ENCODE data around the gene P2RX5.
A peak's percentile ranks its signal among the peaks of the same experiment; 100 is the strongest.

P2RX5 gene

DNA sequence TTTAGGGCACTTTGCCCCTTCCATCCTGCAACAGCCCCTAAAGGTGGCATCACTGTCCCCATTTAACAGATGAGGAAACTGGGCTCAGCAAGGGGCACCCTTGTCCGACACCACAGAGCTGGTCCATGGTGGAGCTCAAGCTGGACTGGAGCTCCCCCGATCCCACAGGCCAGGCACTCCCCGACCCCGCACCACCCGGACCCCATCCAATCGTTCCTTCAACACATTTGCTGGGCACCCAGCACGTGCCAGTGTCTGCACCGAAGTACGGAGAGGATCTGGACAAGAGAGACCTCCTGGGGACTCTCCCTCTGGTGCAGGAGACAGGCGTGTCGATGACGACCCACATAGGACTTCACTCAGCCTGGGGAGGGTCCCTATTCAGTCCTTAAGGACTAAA lies 13.9 kb downstream of the P2RX5 start:
- DNase-seq (ENCODE audit: insufficient read length, low spot score), result no peak
- no peak for FAIRE-seq

DNA sequence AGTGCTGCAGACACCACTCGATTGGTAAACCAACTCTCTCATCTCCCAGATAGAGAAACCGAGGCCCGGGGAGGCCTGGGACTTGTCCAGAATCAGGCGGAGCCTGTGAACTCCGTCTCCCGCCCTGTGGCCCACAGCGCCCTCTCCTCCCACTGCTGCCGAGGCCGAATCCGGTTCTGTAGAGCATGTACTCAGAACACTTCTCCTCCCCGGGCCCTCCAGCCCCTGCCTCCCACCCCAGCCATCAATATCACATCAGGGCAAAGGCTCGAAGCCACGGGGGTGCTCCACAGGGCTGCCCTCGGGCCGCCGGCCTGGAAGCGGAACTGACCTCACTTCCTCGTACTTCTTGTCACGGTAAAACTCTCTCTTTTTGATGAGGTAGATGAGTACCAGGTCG lies 14.4 kb downstream of the P2RX5 start:
- no peak for FAIRE-seq
- no peak for DNase-seq (ENCODE audit: insufficient read length, low spot score)

DNA sequence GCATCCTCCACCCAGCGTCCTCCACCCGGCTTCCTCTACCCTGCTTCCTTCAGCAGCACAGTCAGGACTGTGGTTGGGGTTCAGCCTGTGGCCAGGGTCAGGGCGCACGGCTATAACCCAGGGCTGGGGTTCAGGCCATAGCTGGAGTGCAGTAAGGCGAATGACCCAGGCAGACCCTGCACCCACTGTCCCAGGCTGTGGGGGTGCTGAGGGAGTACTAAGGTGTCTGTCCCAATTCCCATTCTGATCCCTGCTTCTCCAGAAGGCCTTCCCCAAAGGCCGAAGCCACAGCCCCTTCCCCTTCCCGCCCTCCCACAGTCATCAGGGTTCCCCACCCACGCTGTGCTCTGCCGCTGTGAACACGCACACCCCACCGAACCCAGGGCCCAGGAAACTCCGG lies 14.9 kb downstream of the P2RX5 start:
- no peak for DNase-seq (ENCODE audit: insufficient read length, low spot score)
- no peak for FAIRE-seq

DNA sequence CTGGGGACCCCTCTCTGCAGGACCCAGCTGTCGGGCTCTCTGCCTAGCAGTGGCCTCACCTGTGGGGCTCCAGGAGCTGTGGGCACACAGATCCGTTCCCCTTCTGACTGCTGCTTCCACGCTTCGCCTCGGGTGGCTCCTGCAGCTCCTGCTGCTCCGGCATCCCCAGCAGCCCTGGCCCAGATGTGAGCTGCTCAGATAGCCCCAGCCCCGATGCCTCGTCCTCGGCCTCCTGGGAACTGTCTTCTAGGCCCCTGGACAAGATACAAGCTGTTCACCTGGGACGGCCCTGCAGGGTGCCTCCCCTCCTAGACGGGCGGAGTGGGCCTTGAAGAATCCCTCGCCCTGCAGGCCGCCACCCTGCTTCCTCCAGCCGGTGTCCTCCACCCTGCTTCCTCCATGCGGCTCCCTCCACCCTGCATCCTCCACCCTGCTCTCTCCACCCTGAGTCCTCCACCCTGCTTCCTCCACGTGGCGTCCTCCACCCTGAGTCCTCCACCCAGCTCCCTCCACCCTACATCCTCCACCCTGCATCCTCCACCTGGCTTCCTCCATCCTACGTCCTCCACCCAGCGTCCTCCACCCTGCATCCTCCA lies 16.3 kb downstream of the P2RX5 start:
- DNase-seq (ENCODE audit: insufficient read length, low spot score) (no peak), FAIRE-seq (no peak)

DNA sequence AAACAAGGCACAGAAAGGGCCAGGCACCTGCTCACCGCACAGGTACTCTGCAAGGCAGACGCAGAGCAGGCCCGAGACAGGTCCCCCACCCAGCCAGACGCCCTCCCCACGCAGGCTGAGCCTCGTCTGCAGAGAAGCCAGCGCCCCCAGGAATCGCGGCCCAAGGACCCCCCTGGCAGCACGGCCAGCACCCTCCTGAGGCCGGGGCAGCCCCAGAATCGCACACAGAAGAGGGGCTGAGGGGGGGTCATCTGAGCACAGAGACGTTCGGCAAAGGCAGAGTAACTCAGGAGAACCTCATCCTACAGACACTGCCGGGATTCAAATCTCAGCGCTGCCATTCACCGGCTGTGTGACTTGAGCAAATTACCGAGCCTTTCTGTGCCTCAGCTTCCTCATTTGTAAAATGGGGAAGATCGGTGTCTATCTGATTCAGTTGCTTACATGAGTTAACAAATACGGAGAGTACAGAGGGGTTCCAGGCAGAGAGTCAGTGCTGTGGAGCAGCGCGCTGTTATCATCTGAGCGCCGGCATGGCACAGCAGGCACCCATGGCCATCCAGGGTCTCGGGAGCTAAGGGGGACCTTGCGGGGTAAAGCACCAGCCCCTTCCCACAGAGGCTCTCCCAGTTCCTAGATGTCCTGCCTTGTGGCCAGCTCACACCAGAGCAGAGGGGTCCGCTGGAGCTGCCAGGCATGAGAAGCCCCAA lies 17.0 kb downstream of the P2RX5 start:
- DNase-seq (ENCODE audit: insufficient read length, low spot score), result no peak
- no peak for FAIRE-seq

DNA sequence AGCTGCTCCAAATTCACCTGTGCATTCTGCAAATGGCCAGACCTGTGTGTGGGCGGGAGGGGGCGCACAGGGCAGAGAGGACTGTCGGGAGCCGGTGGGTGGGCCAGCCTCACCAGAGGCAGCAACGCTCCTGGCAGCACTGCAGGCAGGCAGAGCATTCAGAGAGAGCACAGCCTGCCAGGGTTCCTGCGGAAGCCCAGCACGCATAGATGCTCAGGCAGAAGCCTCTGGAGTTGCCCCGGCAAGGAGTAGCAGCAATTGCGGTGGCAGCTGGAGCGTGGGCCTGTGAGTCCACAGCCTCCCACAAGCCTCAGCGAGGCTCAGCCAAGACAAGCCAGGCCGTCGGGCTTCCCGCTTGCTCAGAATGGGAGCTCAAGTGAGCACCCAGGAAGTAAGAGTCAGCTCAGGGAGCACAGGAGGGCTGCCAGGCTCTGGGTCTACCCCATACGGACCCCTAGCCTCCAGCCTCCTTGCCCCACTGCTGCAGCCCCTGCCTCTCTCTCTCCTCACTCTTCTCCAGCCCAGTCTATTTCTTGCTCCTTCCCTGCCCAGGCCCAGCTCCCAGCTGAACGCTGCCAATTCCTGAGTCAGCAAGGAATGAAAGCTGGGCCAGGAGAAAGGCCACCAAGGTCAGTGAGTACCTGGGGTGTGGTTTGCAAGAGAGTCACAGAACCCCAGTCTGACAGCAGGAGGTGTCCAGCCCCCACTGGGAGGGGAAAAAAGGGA lies 17.7 kb downstream of the P2RX5 start:
- FAIRE-seq (no peak), DNase-seq (ENCODE audit: insufficient read length, low spot score) (no peak)

DNA sequence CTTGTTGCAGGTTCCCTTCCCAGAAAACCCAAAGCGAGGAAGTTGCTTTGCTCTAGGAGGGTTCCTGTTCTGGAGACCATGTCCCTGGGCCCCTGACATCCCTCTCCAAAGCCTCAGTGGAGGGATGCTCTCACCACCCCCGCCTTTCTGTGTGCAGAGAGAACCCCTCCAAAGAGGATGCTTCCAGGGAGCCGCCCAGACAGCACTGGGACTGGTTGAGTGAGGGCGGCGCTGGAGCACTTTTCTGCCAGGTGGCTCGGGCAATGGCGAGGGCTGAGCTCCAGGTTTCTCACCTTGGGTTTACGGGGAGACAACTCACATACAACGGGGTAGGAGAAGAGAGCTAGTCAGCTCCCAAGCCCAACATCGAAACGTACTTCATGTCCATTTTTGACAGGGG lies 20.1 kb downstream of the P2RX5 start:
- DNase-seq (ENCODE audit: insufficient read length, low spot score) (no peak), FAIRE-seq (no peak)

DNA sequence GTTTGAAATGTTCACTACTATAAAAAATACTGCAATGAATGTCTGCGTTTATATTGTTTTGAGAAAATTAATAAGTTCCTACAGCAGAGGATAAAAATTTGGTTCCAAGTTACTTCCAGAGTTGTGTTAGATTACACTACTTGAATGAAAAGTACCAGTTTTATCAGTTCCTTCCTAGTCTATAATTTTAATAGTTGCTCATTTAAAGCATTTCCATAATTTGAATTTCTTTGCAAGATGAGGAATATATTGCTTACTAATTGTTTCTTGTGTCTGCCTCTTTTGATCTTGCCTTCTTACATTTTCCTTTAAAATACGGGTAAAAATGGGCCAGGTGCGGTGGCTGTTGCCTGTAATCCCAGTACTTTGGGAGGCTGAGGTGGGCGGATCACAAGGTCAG lies 23.4 kb downstream of the P2RX5 start:
- no peak for FAIRE-seq
- no peak for DNase-seq (ENCODE audit: insufficient read length, low spot score)

DNA sequence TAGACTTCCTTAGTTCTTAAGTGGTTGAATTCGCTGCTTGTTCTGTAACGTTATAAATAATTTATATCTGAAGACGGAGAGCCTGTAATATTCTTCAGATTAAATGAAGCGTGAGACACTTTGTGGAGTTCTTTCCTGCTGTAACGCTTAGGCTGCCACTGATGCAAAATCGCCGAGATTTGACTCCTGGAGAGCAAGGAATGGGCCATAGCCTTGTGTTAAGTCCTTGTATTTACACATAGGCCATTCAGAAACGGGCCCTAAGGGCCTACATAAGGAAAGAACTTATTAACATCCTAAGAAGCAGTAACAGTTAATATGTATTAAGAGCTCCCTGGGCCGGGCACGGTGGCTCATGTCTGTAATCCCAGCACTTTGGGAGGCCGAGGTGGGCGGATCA lies 26.4 kb downstream of the P2RX5 start:
- no peak for FAIRE-seq
- DNase-seq (ENCODE audit: insufficient read length, low spot score), result no peak

DNA sequence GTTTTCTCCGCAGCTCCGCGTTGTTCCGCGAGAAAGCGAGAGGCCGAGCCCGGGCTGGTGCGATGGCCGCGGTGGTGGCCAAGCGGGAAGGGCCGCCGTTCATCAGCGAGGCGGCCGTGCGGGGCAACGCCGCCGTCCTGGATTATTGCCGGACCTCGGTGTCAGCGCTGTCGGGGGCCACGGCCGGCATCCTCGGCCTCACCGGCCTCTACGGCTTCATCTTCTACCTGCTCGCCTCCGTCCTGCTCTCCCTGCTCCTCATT lies 26.9 kb downstream of the P2RX5 start:
- FAIRE-seq, result no peak

DNA sequence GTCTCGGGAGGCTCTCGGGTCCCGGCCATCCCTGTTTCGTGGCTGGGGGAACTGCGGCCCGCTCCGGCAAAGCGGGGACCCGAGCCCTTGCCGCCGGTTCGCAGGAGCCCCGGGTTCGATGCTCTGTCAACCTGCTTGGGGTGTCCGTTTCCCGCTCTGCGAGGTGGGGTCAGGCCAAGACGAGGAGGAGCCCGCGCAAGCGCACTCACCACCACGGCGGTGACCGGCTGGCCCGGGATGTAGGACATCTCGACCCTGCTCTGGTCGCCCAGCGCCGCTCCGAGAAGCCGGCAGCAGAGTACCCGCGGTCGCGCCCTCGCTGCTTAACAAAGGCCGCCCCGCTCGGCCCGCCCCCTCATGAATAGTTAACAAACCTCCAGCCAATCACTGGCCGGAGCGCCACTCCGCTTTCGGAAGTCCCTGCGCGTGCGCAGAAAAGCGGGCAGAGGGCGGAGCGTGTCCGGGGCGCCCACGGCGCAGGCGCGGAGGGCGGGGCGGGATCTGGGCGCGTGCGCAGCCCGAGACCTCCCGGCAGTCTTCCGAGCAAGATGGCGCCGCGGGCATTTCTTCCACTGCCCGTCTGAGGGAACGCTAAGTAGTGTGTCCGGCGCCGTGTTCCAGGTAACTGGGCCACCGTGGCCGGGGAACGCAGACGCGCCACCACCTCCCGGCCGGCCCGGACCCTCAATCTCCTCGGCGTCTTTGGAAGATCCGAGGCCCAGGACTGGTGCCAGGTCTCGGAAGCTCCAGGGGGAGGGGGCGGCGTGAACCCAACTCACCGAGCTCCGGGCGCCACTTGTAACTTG lies 27.5 kb downstream of the P2RX5 start, which contains the start of the genes EMC6 and TAX1BP3:
TSS of gene EMC6 (plus strand) at position 534 of the 806 bp plus-strand sequence. CDS start 335 bp downstream, outside the sequence.
TSS of gene TAX1BP3 (minus strand) at position 300 of the 806 bp plus-strand sequence. CDS start at position 248, 52 bp downstream.
- peak; percentile 98 for FAIRE-seq

More for the DNA sequence above, 26.9 kb downstream of the P2RX5 start:
- no peak for DNase-seq (ENCODE audit: insufficient read length, low spot score)

DNA sequence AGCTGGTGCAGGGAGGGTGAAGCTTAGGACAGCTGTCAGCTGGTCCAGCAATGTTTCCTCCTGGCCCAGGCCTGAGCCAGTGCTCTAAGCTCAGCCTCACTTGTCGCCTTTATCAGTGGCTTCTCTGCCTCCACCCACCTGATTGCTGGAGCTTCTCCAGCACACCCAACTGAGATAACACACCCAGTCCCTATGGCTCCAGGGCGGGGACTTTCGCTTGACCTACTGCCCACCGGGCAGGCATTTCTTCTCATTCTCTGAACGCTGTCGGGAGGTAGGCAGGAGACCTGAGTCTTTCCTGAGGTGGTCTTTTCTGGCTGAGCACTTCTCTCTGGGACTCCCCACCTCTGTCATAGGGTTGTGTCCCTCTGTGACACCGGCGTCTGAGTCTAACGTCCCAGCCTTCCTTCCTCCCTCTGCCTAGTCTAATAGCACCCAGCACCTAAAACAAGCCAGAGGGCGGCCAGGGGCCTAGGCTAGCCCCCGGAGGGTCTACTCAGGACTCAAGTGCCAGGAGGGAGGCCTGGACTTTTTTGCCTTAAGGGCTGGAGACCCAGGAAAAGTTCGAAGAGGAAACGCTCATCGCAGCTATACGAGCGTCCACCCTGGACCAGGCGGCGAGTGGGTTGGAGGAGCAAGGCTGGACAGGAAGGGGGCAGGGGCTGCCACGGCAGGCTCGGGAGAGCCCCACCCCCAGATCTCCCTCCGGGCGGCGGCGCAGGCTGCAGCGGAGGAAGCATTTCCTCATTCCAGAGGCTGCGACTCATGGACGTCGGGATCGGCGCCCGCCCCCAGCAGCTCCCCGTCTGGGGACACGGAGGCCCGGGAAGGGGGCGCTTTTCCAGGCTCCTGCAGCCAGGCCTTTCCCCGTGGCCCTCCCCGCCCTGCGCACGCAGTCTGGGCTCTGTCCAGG lies 28.3 kb downstream of the P2RX5 start:
- DNase-seq (ENCODE audit: insufficient read length, low spot score), result peak; percentile 90
- peak; percentile 67 for FAIRE-seq

More for the DNA sequence above, 27.5 kb downstream of the P2RX5 start, which contains the start of the genes EMC6 and TAX1BP3:
- peak; percentile 99 for DNase-seq (ENCODE audit: insufficient read length, low spot score)

DNA sequence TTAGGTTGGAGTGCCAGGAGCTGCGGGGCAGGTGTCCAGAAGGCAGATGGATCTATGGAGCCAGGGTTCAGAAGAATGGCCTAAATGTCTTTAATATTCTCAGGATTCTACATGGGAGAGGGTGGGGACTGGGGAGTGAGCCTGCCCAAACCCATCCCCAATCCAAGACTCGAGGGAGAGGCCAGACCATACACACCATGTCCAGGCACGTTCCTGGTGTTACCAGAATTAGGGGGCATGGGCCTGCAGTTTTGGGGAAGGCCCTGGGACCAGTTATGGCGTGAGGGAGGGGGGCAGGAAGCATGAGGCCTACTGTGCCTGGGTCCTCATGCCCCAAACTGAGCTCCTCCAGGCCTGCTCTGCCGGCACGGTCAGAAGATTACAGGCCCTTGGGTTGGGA lies 29.4 kb downstream of the P2RX5 start:
- DNase-seq (ENCODE audit: insufficient read length, low spot score), result no peak
- FAIRE-seq, result no peak

DNA sequence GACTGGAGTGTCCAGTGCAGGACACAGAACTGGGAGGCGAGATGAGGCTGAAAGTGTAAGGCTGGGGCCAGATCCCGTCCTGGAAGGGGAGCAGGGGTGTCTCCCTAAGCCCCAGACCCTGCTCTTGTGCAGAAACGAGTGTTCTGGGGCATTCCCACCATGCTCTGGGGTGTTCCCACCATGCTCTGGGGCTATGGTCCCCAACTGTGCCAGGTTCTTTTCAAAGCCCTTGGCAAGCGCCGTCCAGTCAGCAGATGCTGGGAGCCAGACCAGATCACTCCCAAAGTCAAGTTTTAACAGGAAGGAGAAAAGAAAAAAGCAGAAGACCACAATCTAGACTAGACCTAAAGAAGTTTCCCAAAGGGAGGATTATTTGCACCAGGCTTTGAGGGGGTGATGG lies 30.1 kb downstream of the P2RX5 start:
- peak; percentile 9 for FAIRE-seq
- no peak for DNase-seq (ENCODE audit: insufficient read length, low spot score)

DNA sequence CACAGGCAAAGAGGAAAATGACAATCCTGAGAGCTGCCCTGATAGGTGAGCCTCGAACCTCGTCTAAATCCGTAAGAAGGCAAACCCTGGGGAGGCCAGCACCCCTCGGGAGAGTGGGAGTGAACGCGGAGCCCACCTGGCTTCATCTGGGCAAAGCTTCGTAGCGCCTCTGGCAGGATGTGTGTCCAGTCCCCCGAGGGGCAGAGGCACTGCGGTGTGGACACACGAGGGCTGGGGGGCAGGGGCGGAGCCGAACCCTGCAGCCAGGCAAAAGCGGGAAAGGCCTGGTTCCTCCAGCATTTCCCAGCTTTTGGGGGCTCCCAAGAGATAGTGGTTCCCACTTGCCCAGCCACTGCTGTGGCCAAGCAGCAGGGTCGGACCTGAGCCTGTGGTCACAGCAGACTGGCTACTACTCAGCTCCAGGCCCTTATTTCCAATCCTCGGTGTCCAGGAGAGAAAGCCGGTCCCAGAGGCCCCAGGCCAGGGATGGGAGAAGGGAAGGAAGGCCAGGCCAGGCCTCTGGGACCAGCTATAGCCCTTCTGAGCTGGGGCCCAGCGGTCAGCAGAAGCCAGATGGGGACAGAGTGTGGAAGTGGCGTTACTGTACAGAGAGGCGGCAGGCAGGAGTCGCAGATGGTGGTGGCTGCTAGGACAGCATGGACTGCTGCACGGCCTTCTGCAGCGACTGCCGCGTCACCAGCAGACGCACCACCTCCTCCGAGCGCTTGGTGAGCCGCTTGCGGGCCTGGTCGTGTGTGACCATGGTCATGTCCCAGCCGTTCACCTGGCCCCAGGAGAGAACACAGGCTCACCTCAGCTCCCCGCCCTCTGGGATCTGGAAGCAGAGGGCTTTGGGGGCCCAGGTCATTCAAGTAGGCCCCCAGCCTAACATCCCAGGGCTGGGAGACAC lies 32.6 kb downstream of the P2RX5 start:
- FAIRE-seq (no peak), DNase-seq (ENCODE audit: insufficient read length, low spot score) (no peak)

DNA sequence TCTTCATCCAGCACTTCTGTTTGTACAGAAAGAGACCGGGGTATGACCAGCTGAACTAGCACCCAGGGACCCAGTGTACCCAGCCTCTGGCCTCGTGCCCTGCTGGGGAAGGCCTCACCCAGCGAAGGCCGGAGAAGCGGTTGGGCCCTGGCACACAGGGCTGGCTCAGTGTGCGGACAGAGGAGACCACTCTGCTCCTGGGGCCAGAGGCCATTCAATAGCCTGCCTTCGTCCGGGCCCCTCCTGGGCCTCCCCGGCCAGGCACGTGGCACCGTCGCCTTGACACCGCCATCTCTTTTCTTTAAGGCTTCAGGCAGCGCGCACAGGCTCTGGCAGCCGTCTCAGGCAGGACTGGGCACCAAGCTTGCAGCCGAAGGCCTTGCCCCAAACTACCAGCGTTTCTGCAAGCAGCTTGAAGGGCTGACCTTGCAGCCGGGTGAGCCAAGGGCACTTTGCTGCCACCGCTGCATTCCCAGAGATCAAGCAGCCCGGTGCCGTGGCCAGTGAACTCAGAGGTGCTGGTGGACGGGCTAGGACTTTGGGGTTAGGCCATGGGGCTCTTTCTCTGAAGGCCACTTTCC lies 35.6 kb downstream of the P2RX5 start:
- FAIRE-seq (no peak), DNase-seq (ENCODE audit: insufficient read length, low spot score) (no peak)

DNA sequence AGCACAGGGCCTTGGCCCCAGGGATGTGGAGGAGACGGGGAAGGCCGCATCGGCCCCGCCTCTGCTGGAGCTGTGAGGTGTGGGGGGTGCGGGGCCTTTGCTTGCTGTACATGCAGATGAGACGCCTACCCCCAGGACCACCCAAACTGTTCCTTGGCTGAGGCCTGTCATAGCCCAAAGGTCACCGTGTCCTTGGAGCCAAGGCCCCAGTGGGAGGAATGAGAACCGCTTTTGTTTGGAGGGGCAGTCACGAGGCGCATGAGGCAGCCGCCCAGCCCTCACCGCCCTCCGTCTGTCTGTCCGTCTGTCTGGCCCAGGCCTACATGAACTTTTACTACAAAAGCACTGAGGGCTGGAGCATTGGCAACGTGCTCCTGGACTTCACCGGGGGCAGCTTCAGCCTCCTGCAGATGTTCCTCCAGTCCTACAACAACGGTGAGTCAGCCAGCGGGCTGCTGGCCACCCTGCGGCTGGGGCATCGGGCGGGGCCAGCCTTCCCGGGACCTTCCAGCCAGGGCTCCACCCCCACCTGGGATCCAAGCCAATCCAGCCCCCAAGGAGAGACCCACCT lies 36.3 kb downstream of the P2RX5 start:
- DNase-seq (ENCODE audit: insufficient read length, low spot score), result peak; percentile 84
- FAIRE-seq, result peak; percentile 65

DNA sequence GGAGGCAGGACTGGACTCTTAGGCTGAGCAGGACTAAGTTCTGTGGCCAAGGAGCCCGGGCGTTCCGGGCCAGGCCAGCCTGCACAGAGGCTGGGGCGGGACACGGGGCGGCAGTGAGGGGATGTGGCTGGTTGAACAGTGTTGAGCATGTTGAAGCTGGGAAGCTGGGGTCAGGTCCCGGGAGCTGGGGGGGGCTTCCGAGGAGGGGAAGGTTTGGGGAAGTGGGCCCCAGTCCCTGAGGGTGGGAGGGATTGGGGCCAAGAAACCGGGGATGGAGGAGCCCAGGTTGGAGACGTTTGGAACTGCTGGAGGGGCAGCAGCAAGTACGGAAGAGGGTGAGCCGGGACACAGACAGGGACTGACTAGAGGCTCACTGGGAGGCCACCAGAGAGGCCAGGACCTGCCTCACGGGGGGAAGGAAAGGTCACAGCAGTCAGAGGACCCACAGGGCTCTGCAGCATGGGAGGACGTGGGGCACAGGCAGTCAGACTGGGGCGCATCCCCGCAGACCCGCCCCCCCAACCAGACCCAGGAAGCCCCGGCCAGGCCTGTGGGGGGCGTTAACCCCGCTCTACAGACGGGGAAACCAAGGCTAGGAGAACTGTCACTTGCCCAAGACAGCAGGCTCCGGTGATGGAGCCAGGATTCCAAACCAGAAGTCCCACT lies 37.0 kb downstream of the P2RX5 start:
- FAIRE-seq, result no peak

More for the DNA sequence above, 37.0 kb downstream of the P2RX5 start:
- no peak for DNase-seq (ENCODE audit: insufficient read length, low spot score)
